HG03139 (cell line): Measurements from ENCODE around the gene PLEKHA7.
"Not testable (repeated sequence)": the region's sequence is repeated elsewhere in the genome, so short reads cannot be mapped to it uniquely, and the experiment has no call there.

Experiments
- ATAC-seq: cut with Tn5 transposase; IDR thresholded peaks from one replicate; pipeline ENCODE4 v1.9.1; 2021; ENCODE audit not compliant: unreplicated experiment

The PLEKHA7 gene, protein sequence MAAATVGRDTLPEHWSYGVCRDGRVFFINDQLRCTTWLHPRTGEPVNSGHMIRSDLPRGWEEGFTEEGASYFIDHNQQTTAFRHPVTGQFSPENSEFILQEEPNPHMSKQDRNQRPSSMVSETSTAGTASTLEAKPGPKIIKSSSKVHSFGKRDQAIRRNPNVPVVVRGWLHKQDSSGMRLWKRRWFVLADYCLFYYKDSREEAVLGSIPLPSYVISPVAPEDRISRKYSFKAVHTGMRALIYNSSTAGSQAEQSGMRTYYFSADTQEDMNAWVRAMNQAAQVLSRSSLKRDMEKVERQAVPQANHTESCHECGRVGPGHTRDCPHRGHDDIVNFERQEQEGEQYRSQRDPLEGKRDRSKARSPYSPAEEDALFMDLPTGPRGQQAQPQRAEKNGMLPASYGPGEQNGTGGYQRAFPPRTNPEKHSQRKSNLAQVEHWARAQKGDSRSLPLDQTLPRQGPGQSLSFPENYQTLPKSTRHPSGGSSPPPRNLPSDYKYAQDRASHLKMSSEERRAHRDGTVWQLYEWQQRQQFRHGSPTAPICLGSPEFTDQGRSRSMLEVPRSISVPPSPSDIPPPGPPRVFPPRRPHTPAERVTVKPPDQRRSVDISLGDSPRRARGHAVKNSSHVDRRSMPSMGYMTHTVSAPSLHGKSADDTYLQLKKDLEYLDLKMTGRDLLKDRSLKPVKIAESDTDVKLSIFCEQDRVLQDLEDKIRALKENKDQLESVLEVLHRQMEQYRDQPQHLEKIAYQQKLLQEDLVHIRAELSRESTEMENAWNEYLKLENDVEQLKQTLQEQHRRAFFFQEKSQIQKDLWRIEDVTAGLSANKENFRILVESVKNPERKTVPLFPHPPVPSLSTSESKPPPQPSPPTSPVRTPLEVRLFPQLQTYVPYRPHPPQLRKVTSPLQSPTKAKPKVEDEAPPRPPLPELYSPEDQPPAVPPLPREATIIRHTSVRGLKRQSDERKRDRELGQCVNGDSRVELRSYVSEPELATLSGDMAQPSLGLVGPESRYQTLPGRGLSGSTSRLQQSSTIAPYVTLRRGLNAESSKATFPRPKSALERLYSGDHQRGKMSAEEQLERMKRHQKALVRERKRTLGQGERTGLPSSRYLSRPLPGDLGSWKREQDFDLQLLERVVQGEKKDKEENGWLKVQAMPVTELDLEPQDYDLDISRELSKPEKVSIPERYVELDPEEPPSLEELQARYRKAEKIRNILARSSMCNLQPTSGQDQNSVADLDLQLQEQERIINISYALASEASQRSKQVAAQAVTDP

DNA sequence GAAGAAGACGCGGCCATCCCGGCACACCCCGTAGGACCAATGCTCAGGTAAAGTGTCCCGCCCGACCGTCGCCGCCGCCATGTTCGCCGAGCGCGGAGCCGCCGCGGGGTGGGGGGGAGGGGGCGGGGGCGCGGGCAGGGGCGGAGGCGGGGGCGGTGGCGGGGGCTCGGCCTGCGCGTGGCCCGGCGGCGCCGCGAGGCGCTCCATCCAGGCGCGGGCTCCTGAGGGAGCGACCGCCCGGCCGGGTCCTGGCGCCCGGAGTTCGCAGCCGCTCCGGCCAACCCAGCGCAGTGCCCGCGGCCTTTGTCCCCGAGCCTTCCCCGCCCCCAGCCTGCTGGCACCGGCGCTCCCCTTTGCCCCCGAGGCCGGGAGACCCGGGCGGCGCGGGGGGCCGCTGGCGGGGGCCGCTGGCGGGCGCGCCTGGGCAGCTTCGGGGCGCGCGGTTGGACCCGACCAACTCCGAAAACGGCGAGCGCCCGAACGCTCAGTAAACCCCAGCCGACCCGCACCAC lies at the start of gene PLEKHA7:
TSS of gene PLEKHA7 (minus strand) at position 94 of the 512 bp plus-strand sequence. CDS start at position 81, 13 bp downstream.
- ATAC-seq, result no peak

GRCh38 chr11:17063171-17064002 lies 49.2 kb upstream of the PLEKHA7 start:
- peak; percentile 84 for ATAC-seq

DNA sequence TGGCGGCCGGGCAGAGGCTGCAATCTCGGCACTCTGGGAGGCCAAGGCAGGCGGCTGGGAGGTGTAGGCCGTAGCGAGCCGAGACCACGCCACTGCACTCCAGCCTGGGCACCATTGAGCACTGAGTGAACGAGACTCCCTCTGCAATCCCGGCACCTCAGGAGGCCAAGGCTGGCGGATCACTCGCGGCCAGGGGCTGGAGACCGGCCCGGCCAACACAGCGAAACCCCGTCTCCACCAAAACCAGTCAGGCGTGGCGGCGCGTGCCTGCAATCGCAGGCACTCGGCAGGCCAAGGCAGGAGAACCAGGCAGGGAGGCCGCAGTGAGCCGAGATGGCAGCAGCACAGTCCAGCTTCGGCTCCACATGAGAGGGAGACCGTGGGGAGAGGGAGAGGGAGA lies 36.9 kb upstream of the PLEKHA7 start:
- not testable (repeated sequence) for ATAC-seq

- ATAC-seq, result not testable (repeated sequence)
Observed at GRCh38 chr11:17048491-17048890, 34.3 kb upstream of the PLEKHA7 start.

- ATAC-seq, result no peak
Observed at GRCh38 chr11:17046690-17047089, 32.5 kb upstream of the PLEKHA7 start.

DNA sequence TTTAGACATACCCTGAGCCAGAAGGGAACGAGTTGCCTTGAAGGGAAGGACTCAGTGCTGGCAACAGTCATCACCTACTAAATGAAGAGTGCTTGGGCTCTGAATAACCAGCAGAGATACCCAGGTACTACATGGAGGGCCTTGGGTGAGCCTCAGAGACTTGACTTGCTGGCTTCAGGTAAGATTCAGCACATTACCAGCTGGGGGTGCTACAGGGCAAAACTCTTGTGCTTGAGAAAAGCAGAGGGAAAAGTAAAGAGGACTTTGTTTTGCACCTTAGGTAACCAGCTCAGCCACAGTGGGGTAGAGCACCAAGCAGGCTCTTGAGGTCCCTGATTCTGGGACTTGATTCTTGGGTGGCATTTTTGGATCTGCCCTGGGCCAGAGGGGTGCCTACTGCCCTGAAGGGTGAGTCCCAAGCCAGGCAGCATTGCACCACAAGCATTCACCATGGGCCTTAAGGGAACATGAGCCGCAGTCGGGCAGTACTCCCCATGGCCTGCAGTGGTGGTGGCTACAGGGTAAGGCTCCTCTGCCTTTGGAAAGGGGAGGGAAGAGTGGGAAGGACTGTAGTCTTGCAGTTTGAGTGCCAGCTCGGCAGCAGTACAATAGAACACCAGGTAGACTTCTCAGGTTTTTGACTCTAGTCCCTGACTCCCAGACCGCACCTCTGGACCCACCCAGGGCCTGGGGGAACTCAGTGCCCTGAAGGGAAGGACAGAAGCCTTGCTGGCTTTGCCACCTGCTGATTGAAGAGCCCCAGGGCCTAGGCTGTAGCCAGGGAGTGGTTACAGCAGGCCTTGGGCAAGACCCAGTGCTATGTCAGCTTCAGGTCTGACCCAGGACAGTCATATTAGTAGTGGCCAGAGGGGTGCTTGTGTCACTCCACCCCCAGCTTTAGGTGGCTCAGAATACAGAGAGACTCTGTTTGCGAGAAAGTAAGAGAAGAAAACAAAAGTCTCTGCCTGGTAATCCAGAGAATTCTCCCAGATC lies 22.7 kb upstream of the PLEKHA7 start:
- ATAC-seq, result no peak

DNA sequence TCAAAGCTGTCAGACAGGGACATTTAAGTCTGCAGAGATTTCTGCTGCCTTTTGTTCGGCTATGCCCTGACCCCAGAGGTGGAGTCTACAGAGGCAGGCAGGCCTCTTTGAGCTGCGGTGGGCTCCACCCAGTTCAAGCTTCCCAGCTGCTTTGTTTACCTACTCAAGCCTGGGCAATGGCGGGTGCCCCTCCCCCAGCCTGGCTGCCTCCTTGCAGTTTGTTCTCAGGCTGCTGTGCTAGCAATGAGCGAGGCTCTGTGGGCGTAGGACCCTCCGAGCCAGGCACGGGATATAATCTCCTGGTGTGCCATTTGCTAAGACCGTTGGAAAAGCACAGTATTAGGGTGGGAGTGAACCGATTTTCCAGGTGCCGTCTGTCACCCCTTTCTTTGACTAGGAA lies 19.8 kb upstream of the PLEKHA7 start:
- not testable (repeated sequence) for ATAC-seq

- no peak for ATAC-seq
Observed at GRCh38 chr11:17026487-17027082, 12.4 kb upstream of the PLEKHA7 start.

- ATAC-seq, result no peak
Observed at GRCh38 chr11:17024924-17025323, 10.7 kb upstream of the PLEKHA7 start.

DNA sequence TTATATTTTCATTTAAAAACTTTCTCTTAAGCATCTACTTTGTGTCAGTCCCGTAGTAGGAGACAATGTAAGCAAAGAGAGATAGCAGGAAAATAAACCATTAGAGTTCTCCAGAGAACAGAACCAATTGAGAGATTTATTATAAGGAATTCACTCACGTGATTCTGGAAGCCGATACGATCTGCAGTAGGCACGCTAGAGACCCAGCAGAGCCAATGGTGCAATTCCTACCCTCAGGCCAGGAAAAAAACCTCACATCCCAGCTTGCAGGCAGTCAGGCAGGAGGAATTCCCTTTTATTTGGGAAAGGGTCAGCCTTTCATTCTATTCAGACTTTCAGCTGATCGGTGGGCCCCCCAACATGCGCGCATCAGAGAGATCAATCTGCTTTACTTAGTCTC lies 7.3 kb upstream of the PLEKHA7 start:
- no peak for ATAC-seq

- ATAC-seq, result no peak
Observed at GRCh38 chr11:17020831-17021230, 6.6 kb upstream of the PLEKHA7 start.

GRCh38 chr11:17019232-17019631 lies 5.0 kb upstream of the PLEKHA7 start:
- no peak for ATAC-seq

DNA sequence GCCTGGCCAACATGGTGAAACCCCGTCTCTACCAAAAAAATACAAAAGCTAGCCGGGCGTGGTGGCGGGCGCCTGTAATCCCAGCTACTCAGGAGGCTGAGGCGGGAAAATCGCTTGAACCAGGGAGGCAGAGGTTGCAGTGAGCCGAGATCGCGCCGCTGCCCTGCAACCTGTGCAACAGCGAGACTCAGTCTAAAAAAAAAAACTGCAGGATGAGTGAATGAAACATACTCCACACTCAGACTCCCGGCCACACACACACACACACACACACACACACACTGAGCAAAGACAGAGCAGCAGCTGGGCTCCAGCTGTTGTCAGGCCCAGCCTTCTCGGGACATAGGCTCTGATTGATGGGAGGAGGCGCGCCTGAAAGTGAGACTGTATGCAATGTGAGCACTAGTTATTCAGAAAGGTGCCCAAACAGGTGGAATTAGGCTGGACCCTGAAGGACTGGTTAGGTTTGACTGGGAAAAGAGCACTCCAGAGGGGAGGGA lies 1.5 kb upstream of the PLEKHA7 start:
- ATAC-seq, result no peak

DNA sequence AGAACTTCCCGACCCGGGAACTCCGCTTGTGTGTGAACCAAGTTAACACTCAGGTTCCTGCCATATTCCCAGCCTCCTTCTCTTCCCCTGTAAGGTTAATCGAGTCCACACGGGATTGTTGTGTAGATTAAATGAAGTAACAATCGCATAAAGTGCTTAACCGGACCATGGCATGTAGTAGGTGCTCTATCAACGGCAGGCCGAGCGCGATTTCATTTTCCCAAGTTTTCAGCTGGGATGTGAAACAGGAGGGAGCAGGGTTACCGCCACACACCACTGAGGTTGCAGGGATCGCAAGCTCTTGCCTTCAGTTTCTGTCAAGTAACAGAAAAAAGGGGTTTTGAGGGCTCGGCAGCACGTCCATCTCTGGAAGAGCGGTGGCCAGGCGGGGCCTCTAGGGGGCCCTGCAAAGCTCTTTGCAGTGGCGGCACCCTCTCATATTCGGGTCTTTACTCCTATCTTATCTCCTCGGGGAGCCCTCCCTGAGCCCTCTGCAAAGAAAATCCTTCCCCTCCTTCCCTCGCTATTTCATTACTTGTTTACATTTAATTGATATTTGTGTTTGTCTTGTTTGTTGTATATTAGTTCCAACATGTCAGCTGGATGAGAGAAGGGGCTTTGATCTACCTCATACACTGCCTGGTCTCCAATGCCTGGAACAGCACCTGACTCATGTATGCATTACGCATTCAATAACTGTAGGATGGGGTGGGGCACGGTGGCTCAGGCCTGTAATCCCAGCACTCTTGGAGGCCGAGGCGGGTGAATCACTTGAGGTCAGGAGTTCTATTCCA lies 816 bp upstream of the PLEKHA7 start:
- ATAC-seq, result no peak

GRCh38 chr11:17013548-17014320 lies 480 bp downstream of the PLEKHA7 start:
- ATAC-seq, result no peak

DNA sequence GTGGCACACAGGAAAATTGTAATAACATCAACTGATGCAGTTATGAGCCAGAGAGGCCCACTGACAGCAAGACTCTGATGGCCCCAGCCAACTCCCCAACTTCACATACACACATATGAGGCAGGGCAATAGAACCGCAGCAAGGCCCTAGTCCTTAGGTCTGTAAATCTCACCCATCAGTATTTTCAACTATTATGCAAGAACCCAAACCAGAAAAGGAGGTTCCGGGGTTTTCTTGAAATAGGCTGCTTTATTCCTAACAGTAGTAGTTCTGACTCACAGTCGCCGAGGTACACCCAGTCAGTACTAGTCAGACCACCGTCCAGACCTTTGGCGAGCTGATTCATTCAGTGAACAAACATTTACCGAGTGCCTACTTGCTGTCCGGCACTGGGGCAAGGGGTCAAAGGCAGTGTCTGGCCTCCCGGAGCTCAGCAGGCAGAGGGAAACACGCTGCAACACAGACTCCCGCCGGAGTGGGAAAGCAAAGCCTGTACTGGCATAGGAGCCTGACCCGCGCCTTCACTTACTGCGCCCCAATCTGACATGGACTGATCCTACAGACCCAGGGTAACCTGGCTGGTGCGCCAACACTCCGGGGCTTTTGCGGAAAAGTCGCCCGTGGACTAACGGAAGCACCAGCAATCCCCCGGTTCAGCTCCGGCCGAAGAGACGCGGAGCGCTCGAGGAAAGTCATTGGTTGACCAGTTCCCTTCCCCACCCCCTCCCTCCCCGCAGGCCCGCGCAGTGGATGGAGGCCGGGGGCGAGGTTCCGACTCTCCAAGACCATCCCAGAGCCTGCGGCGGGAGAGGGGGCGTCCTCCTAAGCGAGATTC lies 1.3 kb downstream of the PLEKHA7 start:
- no peak for ATAC-seq
